Amniotic stem cell (primary cell): Measurements from ENCODE around the gene EVX2.

Experiments
- DNase-seq: peaks from one replicate; lab custom pipeline; 2025; lab: John Stamatoyannopoulos, UW

The EVX2 gene

DNA sequence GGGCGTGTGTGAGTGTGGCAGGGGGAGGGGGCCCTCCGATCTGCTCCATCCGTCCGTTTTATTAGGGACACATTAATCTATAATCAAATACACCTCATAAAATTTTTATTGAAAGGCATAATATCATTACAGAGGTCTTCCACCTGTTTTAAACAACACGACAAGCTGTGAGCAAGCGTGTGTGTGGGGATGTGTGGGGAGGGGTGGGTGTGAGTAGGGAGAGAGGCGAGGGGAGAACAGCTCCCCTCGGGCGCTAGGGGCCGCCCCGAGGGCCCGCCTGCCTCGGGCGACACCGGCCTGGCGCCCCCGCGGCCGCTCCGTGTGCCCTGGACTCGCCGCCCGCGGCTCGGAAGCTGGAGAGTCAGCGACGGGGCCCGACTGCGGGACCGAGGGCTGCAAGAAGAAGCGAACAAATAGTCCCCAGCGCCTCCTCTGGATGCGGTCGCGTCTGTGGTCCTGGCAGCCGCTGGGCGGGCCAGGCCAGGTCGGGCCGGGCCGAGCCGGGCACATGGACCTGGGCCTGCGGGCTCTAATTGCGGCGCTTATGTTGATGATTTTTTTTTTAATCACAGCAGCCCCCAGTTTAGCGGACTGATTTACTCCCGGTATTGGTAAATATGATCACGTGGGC lies 38.4 kb upstream of the EVX2 start:
- no peak for DNase-seq

- no peak for DNase-seq
These were observed 37.7 kb upstream of the EVX2 start for GRCh38 chr2:176121190-176122051.

GRCh38 chr2:176120364-176121189 lies 36.8 kb upstream of the EVX2 start:
- DNase-seq: no peak

GRCh38 chr2:176118601-176119339 lies 35.0 kb upstream of the EVX2 start:
- no peak for DNase-seq

DNA sequence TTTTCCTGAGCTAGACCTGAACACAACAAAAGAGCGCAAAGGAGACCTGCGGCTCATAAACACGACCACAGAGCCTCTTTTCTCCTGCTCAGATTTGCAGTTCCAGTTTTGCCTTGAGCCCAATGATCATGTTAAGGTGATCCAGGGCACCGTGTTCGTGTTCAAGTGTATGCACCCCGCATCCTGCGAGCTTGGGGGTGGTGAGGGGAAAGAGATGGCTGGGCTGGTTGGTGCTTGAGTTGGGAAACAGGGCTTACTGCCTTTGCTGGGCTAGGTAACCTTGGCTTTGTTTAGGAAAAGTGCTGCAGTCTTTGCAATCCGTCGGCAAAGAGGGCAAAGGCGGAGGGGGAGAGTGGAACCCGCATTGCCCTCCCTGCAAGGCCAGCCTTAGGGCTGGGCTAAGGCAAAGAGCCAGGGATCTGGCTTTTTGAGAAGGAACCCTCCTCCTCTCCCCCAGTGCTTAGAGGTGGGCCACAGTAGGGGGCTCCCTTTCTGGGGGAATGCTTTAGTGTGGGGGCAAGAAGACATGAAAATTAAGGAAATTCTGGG lies 34.1 kb upstream of the EVX2 start:
- DNase-seq: no peak

GRCh38 chr2:176117162-176117822 lies 33.5 kb upstream of the EVX2 start:
- no peak for DNase-seq

GRCh38 chr2:176115883-176116813 lies 32.4 kb upstream of the EVX2 start, which contains the start of gene HOXD10:
HOXD10 (plus strand) TSS chr2:176116778; CDS start chr2:176116834, 56 bp downstream.
- DNase-seq: no peak

DNA sequence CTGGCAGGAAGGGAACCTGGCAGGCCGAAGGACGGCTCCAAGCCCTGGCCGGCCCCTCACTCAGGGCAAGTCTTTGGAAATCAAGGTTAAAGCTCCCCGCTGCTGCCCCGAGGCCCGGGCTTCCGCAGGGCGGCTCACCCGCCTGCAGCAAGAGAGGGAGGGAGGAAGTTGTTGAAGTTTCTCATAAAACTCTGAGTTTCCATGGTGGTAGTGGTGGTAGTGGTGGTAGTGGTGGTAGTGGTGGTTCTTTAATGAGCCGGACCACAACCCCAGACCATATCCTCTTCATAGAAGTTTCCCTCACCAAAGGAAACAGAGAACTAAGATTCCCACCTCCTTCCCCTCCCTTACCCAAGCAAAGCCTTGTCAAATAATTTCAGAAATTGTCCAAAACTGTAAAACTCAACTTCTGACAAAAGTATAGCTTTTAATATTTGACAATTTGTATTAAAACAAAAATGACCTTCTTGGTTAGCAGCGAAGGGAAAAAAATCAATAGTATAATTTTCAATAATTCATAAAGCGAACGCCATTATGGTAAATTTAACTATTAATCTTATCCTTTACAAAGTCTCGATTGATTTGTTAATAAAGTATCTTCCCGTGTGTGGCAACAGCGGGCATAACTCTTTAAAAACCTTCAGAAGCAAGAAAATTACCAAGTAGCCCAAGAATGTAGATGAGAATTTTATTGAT lies 31.3 kb upstream of the EVX2 start:
- no peak for DNase-seq

GRCh38 chr2:176114120-176114929 lies 30.6 kb upstream of the EVX2 start:
- DNase-seq: no peak

- DNase-seq: no peak
These were observed 28.9 kb upstream of the EVX2 start for GRCh38 chr2:176112375-176113302.

DNA sequence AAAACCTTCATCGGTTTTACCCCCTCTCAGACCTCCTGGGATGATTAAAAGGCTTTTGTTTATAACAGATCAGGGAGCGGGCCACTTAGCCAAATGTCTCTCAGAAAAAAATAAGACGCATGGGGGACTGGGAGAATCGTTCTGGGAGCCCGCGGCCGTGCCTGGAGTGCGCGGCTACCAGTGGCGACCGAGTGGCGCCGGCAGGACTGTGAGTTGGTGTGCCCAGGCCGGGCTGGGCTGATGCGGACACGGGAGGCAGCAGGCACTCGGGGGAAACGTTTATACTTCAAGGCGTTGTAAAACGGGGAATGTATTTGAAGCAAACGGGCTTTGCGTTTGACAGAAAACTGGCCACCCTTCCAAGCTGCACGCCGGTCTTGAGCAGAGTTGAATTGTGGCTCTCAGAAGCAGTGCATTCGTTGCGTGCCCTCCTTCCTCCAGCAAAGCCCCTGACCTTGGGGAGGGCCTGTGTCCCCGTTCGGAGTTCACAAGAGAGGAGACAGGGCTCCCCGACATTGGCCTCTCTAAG lies 28.1 kb upstream of the EVX2 start:
- no peak for DNase-seq

DNA sequence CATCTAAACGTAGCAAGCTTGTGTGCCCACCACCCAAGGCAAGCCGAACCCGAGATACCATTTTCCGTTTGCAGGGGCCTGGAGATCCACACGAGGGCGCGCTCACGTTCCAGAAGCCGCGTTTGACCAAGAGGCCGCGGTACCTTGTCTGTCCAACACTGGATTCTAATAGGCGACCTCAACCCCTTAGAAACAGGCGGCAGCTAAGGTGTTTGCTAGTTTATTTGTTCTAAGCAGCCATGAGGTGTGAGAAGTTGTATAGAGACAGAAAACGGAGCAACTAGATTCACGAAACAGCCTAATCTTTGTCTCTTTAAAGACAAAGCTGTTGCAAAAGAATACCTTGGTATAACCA lies 27.5 kb upstream of the EVX2 start:
- DNase-seq: no peak

GRCh38 chr2:176110415-176111308 lies 26.9 kb upstream of the EVX2 start:
- DNase-seq: no peak

- no peak for DNase-seq
These were observed 26.2 kb upstream of the EVX2 start for GRCh38 chr2:176109946-176110345.

GRCh38 chr2:176109192-176109901 lies 25.6 kb upstream of the EVX2 start:
- no peak for DNase-seq
